Measurements from ENCODE around the gene TNS2. TPM values are rescaled to one million over a fixed set of nuclear protein-coding genes. Genes with fewer than 3 reads are reported as not detected.
"Not testable (repeated sequence)": the region's sequence is repeated elsewhere in the genome, so short reads cannot be mapped to it uniquely, and the experiment has no call there.

Gene TNS2, protein sequence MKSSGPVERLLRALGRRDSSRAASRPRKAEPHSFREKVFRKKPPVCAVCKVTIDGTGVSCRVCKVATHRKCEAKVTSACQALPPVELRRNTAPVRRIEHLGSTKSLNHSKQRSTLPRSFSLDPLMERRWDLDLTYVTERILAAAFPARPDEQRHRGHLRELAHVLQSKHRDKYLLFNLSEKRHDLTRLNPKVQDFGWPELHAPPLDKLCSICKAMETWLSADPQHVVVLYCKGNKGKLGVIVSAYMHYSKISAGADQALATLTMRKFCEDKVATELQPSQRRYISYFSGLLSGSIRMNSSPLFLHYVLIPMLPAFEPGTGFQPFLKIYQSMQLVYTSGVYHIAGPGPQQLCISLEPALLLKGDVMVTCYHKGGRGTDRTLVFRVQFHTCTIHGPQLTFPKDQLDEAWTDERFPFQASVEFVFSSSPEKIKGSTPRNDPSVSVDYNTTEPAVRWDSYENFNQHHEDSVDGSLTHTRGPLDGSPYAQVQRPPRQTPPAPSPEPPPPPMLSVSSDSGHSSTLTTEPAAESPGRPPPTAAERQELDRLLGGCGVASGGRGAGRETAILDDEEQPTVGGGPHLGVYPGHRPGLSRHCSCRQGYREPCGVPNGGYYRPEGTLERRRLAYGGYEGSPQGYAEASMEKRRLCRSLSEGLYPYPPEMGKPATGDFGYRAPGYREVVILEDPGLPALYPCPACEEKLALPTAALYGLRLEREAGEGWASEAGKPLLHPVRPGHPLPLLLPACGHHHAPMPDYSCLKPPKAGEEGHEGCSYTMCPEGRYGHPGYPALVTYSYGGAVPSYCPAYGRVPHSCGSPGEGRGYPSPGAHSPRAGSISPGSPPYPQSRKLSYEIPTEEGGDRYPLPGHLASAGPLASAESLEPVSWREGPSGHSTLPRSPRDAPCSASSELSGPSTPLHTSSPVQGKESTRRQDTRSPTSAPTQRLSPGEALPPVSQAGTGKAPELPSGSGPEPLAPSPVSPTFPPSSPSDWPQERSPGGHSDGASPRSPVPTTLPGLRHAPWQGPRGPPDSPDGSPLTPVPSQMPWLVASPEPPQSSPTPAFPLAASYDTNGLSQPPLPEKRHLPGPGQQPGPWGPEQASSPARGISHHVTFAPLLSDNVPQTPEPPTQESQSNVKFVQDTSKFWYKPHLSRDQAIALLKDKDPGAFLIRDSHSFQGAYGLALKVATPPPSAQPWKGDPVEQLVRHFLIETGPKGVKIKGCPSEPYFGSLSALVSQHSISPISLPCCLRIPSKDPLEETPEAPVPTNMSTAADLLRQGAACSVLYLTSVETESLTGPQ (N-terminal part only)
- polyA plus RNA-seq: 100 to 1,000 TPM in 2 of 3 donors, 10 to 100 TPM in 1; 53.4 to 562 (median 225) TPM

DNA sequence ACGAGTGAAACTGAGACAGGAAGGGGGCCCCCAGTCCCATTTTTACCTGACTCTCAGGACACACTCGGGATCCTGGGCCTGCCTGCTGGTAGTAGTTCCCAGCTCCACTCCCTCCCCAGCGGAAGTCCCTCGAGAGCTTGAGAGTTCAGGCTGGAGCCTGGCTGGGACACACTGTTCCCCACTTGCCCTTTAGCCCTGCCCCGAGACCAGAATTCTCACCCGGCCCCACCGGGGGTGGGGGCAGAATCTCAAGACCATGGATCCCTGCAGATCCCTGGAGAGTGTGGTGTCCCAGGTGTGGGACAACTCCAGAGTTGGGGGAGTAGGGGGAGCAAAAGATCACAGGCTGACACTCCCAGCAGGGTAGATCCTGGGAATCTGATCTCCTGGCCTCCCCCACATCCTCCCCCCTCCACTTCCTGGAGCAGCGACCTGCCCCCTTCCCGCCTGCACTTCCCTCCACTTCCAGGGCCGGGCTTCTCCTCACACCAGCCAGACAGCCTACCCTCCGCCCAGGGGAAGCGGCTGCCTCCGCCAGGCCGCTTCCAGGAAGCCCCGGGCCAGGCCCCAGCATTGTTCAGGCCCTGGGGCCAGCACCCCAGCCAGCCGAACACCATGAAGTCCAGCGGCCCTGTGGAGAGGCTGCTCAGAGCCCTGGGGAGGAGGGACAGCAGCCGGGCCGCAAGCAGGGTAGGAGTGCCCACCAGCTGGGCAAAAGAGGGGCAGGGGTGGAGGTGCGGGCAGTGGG lies at the start of gene TNS2:
Gene TNS2 (plus strand): TSS at position 495 of the 748 bp plus-strand sequence. CDS start 121 bp downstream, at position 616.
- WGBS, 3 donors: 15 to 28% (median 22%) methylated on average over 19 to 20 of the region's 20 CpGs
- peak within 1 kb of the TSS; percentile 90 for H3K27ac ChIP-seq (ENCODE audit: low read depth, low read length)

DNA sequence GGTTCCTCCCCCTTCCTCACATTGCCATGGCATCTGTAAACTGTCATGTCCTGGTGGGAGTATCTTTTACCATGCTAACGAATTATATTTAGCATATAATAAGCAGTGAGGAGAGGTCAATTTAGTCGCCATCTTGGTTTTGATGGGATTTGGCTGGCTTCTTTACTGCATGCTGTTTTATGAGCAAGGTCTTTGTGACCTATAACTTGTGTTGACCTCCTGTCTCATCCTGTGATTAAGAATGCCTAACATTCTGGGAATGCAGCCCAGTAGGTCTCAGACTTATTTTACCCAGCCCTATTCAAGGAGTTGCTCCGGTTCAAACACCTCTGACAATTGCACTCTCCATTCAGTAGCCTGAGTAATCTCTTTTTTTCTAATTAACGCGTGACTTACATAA lies 45.7 kb upstream of the TNS2 start:
- H3K27ac ChIP-seq (ENCODE audit: low read depth, low read length): no peak overlapping the region
- 55 to 72% (median 61%) methylated on average over 5 of the region's 5 CpGs for WGBS, 3 donors

DNA sequence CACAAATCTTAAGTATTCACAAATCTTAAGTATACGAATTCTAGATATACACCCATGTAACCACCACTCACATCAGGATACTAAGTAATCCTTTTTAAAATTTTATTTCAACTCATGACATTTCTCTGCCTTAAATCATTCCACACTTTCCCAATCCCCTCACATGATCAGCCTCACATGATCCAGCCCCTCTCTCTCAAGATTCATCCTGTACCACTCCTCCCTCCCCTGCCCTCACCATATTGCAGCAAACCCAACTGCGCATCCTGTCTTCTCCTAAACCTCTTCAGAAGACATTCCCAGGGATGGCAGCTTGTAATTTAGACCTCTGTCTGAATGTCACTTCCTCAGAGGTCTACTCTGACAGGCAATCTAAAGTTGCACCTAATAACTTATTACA lies 45.3 kb upstream of the TNS2 start:
- WGBS, 3 donors: 82 to 93% (median 84%) methylated on average over 2 of the region's 2 CpGs
- H3K27ac ChIP-seq (ENCODE audit: low read depth, low read length): no peak overlapping the region

DNA sequence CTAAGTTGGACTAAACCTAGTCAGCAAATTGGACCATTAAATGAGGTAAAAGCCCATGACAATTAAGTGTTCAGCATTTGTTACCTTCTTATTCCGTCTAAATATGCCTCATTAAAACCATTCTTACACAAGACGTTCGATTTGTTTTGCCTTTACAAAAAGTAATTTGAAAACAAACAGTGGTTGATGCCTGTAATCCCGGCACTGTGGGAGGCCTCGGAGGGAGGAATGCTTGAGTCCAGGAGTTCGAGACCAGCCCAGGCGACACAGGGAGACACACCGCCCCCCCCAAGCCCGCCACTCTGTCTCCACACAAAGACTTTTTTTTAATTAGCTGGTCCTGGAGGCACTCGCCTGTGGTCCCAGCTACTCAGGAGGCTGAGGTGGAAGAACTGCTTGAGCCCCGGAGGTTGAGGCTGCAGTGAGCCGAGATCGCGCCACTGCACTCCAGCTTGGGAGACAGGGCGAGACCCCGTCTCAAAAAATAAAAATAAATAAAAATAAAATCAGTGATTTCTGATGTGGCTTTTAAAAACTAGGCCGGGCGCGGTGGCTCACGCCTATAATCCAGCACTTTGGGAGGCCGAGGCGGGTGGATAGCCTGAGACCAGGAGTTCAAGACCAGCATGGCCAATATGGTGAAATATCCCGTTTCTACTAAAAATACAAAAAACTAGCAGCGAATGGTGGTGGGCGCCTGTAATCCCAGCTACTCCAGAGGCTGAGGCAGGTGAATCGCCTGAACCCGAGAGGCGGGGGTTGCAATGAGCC lies 44.5 kb upstream of the TNS2 start:
- no peak overlapping the region for H3K27ac ChIP-seq (ENCODE audit: low read depth, low read length)
- 12 to 22% (median 20%) methylated on average over 28 of the region's 28 CpGs for WGBS, 3 donors

DNA sequence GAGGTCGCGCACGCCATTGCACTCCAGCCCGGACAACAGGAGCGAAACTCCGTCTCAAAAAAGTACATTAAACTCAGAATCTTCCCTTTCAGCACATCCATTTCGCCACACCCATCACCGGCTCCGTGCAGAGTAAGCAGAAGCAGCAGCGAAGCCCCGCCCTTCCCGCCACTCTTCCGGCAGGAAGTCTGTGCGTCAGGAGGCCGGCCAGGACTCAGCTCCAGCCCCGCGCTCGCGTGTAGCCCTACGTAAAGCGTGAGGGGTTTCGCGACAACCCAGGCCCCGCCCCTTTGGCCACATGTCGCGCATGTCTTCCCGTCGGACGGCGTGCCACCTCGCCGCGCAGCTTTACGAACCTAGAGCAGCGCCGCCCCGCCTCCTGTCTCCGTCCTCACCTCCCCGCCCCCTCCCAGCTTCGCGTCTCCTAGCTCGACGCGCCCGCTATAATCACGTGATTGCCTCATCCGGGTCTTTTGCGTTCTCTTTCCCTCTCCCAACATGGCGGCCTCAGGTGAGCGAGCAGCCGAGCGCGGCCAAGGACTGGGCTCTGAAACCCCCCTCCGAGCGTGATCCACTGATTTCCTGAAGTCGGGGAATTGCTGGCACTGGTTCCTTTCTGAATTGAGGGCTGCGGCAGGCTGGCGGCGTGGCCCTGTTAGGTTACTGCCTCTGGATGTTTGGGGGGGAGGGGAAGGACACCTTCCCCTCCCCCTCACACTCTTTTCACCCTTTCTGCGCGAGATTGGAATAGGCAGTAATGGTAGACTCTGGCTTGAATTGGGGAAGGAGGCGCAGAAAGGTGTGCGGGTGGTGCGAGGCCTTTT lies 43.7 kb upstream of the TNS2 start, which contains the start of gene EIF4B:
Gene EIF4B (plus strand): TSS at position 471 of the 824 bp plus-strand sequence. CDS start 28 bp downstream, at position 499.
- H3K27ac ChIP-seq (ENCODE audit: low read depth, low read length): peak within 1 kb of the TSS; percentile 84
- 0 to 1% (median 0%) methylated on average over 64 of the region's 64 CpGs for WGBS, 3 donors

DNA sequence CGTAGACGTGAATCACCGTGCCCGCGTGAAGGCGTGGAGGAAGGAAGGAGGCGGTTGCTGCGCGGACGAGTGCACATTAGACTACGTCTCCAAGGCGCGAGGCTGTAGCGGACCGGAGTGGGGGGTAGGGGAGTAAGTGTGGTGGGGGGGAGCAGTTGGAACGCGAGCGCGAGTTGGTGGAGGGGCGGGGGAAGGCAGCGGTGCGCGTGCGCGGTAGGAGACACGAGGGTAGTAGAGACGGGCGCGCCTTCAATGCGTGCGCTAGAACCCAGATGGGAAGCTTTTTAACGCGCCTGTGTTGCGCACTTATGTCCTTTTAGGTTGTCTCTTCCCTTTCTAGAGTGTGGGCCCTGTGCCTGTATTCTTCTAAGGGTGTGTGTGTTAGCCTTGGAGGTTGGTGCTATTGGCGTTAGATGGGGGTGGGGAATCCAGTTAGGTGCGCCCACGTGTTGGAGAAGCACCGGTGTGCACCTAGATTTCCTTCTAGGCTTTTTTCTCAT lies 43.0 kb upstream of the TNS2 start:
- WGBS, 3 donors: 0% methylated on average over 38 of the region's 38 CpGs
- H3K27ac ChIP-seq (ENCODE audit: low read depth, low read length): no peak overlapping the region

DNA sequence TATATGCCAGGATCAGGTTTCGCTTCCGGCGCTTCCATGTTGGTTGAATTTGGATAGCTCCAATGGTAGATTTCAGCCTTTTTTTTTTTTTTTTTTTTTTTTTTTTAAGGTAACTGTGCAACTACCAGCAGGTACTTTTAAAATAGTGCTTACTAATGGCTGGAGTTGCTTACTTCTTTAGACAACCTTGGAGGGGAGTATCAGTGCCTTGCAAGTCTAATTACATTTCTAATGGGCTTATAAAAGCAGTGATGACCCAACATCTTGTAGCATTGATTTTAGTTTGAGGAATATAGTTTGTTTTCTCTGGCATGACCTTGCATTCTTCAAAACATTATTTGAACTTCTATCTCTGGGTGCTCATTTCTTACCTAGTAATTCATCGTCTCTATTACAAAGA lies 42.5 kb upstream of the TNS2 start:
- WGBS, 3 donors: 17 to 34% (median 31%) methylated on average over 4 of the region's 4 CpGs
- H3K27ac ChIP-seq (ENCODE audit: low read depth, low read length): no peak overlapping the region

DNA sequence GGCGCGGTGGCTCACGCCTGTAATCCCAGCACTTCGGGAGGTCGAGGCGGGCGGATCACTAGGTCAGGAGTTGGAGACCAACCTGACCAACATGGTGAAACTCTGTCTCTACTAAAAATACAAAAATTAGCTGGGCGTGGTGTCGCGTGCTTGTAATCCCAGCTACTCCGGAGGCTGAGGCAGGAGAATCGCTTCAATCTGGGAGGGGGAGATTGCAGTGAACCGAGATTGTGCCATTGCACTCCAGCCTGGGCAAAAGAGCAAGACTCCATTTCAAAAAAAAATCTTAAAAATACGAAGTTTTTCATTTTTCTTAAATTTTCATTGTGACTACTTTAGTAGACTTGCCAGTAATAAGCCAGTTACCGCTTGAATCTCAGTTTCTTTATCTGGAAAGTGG lies 41.1 kb upstream of the TNS2 start:
- not testable (repeated sequence) for H3K27ac ChIP-seq (ENCODE audit: low read depth, low read length)
- 80 to 91% (median 90%) methylated on average over 15 of the region's 15 CpGs for WGBS, 3 donors

DNA sequence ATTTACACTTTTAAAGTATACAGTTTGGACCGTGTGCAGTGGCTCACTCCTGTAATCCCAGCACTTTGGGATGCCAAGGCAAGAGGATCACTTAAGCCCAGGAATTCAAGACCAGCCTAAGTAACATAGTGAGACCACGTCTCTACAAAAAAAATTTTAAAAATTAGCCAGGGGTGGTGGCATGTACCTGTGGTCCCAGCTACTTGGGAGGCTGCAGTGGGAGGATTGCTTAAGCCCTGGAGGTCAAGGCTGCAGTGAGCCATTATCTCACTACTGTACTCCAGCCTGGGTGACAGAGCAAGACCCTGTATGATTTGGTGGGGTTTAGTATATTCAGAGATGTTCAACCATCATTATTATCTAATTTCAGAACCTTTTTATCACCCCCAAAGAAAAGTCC lies 38.9 kb upstream of the TNS2 start:
- no peak overlapping the region for H3K27ac ChIP-seq (ENCODE audit: low read depth, low read length)
- 61 to 84% (median 80%) methylated on average over 2 of the region's 2 CpGs for WGBS, 3 donors

DNA sequence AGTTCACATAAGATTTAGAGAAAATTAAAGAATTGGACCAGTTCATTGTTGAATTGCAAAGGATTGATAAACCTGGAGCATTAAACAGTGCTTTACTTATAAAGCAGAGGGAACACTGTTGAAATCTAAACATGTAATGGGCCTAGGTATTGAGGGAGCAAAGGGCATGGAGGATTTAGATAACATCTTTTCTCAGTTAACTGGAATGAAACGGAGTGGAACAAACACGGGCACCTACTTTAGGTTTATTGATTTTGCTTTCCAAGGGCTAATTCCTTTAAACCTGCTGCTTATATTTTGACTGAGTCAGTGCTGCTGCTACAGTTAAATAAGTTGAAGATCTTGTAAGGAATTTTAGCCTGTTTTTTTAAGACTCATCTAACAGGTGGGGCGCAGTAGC lies 38.0 kb upstream of the TNS2 start:
- no peak overlapping the region for H3K27ac ChIP-seq (ENCODE audit: low read depth, low read length)
- WGBS, 3 donors: 40 to 86% (median 83%) methylated on average over 3 of the region's 3 CpGs

DNA sequence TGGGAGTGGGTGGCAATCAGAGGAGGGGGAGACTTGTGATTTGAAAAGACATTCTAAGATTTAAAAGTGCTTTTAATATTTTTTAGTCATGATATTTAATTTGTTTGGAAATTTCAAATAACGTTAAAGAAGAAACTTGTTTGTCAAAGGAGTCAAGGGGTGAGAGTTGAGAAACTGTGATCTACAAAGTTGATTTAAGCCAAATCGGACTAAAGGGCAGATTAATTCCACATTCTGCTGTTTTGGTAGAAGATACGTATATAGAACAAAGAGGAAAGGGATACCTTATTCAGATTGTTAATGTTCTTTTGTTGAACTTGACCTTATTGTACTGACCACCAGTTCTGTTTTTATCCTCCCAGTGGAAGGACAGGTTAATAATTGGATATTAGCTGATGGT lies 36.9 kb upstream of the TNS2 start:
- 73 to 84% (median 74%) methylated on average over 3 of the region's 3 CpGs for WGBS, 3 donors
- H3K27ac ChIP-seq (ENCODE audit: low read depth, low read length): no peak overlapping the region

DNA sequence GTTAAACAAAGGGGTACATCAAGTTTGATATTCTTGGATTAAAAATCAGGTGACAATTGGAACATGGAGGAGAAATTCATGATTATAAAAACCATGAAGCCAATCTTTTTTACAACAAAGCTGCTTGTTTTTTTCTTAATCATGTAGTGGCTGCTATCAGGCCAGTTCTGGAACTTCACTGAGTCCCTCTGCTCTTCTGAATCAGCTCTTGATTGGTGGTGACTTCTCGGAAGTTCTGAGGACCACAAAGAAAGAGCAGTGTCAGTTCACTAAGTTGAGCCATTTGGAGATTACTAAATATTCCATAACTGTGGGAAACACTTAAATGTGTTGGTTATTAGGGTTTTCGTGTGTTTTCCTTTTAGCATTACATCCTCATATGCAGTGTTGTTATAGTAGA lies 35.2 kb upstream of the TNS2 start:
- no peak overlapping the region for H3K27ac ChIP-seq (ENCODE audit: low read depth, low read length)
- 76 to 87% (median 83%) methylated on average over 2 of the region's 2 CpGs for WGBS, 3 donors

DNA sequence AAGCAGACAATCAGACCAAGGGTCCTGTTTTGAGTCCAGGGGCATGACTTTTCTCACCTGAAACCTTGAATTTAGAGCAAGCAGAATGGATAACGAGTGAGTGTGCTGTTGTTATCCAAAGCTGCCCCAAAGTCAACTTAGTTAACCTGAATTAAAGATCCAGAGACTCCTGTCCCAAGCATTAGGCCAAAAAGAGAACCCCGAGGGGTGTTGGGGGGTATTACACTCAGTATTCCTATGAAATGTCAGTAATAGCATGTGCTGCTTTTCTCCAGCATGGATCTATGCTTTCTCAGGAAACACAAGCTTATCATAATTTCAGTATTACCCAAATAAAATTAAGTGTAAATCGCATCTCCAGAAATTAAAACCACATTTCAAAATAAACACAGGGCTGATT lies 24.6 kb upstream of the TNS2 start:
- 82 to 89% (median 88%) methylated on average over 3 of the region's 3 CpGs for WGBS, 3 donors
- H3K27ac ChIP-seq (ENCODE audit: low read depth, low read length): no peak overlapping the region

DNA sequence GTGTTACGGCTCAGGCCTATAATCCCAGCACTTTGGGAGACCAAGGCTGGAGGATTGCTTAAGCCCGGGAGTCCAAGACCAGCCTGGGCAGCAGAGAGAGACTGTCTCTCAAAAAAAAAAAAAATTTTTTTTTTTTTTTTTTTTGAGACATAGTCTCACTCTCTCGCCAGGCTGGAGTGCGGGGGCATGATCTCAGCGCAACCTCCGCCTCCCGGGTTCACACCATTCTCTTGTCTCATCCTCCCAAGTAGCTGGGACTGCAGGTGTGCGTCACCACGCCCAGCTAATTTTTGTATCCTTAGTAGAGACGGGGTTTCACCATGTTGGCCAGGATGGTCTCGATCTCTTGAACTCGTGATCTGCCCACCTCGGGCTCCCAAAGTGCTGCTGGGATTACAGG lies 22.9 kb upstream of the TNS2 start:
- not testable (repeated sequence) for H3K27ac ChIP-seq (ENCODE audit: low read depth, low read length)
- 87 to 91% (median 89%) methylated on average over 13 of the region's 13 CpGs for WGBS, 3 donors

DNA sequence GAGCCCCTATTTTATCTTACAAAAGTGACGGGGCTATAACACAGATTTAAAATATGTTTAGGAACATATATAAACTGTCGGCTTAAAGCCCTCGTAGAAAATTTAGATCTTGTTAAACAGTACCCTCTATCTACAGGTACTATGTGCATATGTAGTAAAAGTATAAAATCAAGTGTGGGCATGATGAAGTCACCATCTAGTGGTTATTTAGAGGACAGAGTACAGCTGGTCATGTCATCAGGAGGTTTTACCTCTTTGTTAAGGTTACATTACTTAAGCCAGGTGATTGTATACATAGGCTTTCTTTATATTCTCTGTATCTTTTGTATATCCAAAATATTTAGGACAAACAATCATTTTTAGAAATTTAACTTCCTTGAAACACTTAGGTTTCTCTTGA lies 18.2 kb upstream of the TNS2 start:
- 86 to 89% (median 88%) methylated on average over 3 of the region's 3 CpGs for WGBS, 3 donors
- no peak overlapping the region for H3K27ac ChIP-seq (ENCODE audit: low read depth, low read length)

DNA sequence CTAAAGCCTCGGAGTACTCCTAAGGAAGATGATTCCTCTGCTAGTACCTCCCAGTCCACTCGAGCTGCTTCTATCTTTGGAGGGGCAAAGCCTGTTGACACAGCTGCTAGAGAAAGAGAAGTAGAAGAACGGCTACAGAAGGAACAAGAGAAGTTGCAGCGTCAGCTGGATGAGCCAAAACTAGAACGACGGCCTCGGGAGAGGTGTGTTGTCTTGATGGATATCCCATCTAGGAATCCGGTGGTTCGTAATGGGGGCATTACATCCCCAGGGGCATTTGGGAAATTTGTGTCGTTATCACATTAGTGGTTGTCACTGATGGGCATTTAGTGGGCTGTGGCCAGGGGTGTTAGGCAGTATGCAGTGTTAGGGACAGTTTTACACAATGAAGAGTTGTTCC lies 16.0 kb upstream of the TNS2 start:
- WGBS, 3 donors: 64 to 78% (median 67%) methylated on average over 9 to 10 of the region's 10 CpGs
- H3K27ac ChIP-seq (ENCODE audit: low read depth, low read length): not testable (repeated sequence)

All from adipose tissue (tissue), 3 donors.